ENCODE results near the gene JADE2. TPM values are rescaled to one million over a fixed set of nuclear protein-coding genes. Genes with fewer than 3 reads are reported as not detected.
A peak's percentile ranks its signal among the peaks of the same experiment; 100 is the strongest.
"Not testable (repeated sequence)": the region's sequence is repeated elsewhere in the genome, so short reads cannot be mapped to it uniquely, and the experiment has no call there.

Gene JADE2
- polyA plus RNA-seq, 3 donors = 2.1 to 10.2 (median 3.1) TPM

- TF ChIP-seq, protein P1, sequence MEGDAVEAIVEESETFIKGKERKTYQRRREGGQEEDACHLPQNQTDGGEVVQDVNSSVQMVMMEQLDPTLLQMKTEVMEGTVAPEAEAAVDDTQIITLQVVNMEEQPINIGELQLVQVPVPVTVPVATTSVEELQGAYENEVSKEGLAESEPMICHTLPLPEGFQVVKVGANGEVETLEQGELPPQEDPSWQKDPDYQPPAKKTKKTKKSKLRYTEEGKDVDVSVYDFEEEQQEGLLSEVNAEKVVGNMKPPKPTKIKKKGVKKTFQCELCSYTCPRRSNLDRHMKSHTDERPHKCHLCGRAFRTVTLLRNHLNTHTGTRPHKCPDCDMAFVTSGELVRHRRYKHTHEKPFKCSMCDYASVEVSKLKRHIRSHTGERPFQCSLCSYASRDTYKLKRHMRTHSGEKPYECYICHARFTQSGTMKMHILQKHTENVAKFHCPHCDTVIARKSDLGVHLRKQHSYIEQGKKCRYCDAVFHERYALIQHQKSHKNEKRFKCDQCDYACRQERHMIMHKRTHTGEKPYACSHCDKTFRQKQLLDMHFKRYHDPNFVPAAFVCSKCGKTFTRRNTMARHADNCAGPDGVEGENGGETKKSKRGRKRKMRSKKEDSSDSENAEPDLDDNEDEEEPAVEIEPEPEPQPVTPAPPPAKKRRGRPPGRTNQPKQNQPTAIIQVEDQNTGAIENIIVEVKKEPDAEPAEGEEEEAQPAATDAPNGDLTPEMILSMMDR (IDR thresholded peaks at IDR 0.05) = no peak
- Histone ChIP-seq H3K4me1 (ENCODE audit: control insufficient read depth in 1 of 2, insufficient read depth in 2 of 2, low read length in 2 of 2) (peaks cover 4 to 9% of the 10 kb centered on the region in 2 donors), H3K27me3 (ENCODE audit: control insufficient read depth in 2 of 2, insufficient read depth in 2 of 2, low read length in 2 of 2) (no peaks in the 10 kb centered on the region), H4K20me1 (ENCODE audit: insufficient read depth, low read length) (no peaks in the 10 kb centered on the region), H3K36me3 (replicated peaks in 1 of 2; ENCODE audit: control insufficient read depth in 1 of 2, insufficient read depth in 2 of 2, low read length in 2 of 2) (no peaks in the 10 kb centered on the region), H3K4me2 (replicated peaks; ENCODE audit: extremely low read depth, low read length, poor library complexity, severe bottlenecking) (no peak overlapping the region), H3K9me3 (replicated peaks in 1 of 2; ENCODE audit: control insufficient read depth in 1 of 2, insufficient read depth in 1 of 2, low read length in 2 of 2) (no peaks in the 10 kb centered on the region), H3K4me3 (replicated peaks in 1 of 3; ENCODE audit: low read depth in 2 of 3, low read length in 3 of 3) (no peak overlapping the region), H3K27ac (ENCODE audit: low read depth in 1 of 2, low read length in 2 of 2) (no peak overlapping the region), H2AFZ (ENCODE audit: insufficient read depth, low read depth, low read length, poor library complexity, severe bottlenecking) (peak overlapping the region; percentile 15), H3K9ac (ENCODE audit: insufficient read depth, low read length, poor library complexity, severe bottlenecking) (no peak overlapping the region), H3K79me2 (ENCODE audit: insufficient read depth, low read length) (no peaks in the 10 kb centered on the region)
- H3K27me3 Mint-ChIP-seq (ENCODE audit: low read depth in 3 of 3) = peaks cover 0 to 2% (median 0%) of the 10 kb centered on the region in 3 donors
- WGBS (ENCODE audit: insufficient coverage) = 100% methylated on average over 1 of the region's 4 CpGs
- H3K27ac Mint-ChIP-seq = peak overlapping the region in 1 of 7 donors; percentile 13
- DNase-seq = no peak
- H3K4me1 Mint-ChIP-seq = peaks cover 11% of the 10 kb centered on the region
- intact Hi-C loops (cut with micrococcal nuclease) = no loop called here
- H3K4me3 Mint-ChIP-seq = no peak overlapping the region
- H3K36me3 Mint-ChIP-seq = no peaks in the 10 kb centered on the region
- H3K9me3 Mint-ChIP-seq = peaks cover 0 to 3% (median 0%) of the 10 kb centered on the region in 7 donors
Observed at GRCh38 chr5:134493461-134494055, 31.9 kb upstream of the JADE2 start.

DNA sequence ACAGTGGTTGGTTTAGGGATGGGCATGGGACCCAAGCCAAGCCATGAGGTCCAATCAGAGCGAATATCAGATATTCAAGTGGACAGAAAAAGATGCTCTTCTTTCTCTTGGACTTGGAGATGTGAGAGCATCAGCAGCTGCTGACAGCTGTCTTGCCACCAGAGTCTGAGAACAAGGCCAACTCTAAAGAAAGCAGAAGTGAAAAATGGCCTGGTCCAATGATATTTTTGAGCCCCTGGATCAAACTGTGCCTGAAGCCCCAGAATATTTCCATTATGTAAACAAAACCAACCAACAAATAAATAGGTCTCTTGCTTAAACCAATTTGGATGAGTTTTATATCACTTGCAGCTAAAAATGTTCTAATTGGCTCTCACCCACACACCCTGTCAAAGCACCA, 30.7 kb upstream of the JADE2 start:
- H3K36me3 ChIP-seq (replicated peaks in 1 of 2; ENCODE audit: control insufficient read depth in 1 of 2, insufficient read depth in 2 of 2, low read length in 2 of 2) = no peaks in the 10 kb centered on the region
- no peak for DNase-seq
- peaks cover 4 to 9% of the 10 kb centered on the region in 2 donors for H3K4me1 ChIP-seq (ENCODE audit: control insufficient read depth in 1 of 2, insufficient read depth in 2 of 2, low read length in 2 of 2)
- intact Hi-C loops (cut with micrococcal nuclease) = no loop called here
- no peak overlapping the region for H3K4me3 ChIP-seq (replicated peaks in 1 of 3; ENCODE audit: low read depth in 2 of 3, low read length in 3 of 3)
- H3K4me3 Mint-ChIP-seq = no peak overlapping the region
- 100% methylated on average over 1 of the region's 1 CpG for WGBS (ENCODE audit: insufficient coverage)
- H3K79me2 ChIP-seq (ENCODE audit: insufficient read depth, low read length) = no peaks in the 10 kb centered on the region
- no peak overlapping the region for H3K27ac ChIP-seq (ENCODE audit: low read depth in 1 of 2, low read length in 2 of 2)
- TF ChIP-seq, protein P1 (IDR thresholded peaks at IDR 0.05) = no peak
- H3K9ac ChIP-seq (ENCODE audit: insufficient read depth, low read length, poor library complexity, severe bottlenecking) = no peak overlapping the region
- H3K36me3 Mint-ChIP-seq = no peaks in the 10 kb centered on the region
- peaks cover 11% of the 10 kb centered on the region for H3K4me1 Mint-ChIP-seq
- peaks cover 0 to 3% (median 0%) of the 10 kb centered on the region in 7 donors for H3K9me3 Mint-ChIP-seq
- no peak overlapping the region for H2AFZ ChIP-seq (ENCODE audit: insufficient read depth, low read depth, low read length, poor library complexity, severe bottlenecking)
- H3K27me3 ChIP-seq (ENCODE audit: control insufficient read depth in 2 of 2, insufficient read depth in 2 of 2, low read length in 2 of 2) = no peaks in the 10 kb centered on the region
- H4K20me1 ChIP-seq (ENCODE audit: insufficient read depth, low read length) = no peaks in the 10 kb centered on the region
- H3K27me3 Mint-ChIP-seq (ENCODE audit: low read depth in 3 of 3) = peaks cover 0 to 2% (median 0%) of the 10 kb centered on the region in 3 donors
- no peak overlapping the region for H3K4me2 ChIP-seq (replicated peaks; ENCODE audit: extremely low read depth, low read length, poor library complexity, severe bottlenecking)
- no peak overlapping the region for H3K27ac Mint-ChIP-seq
- no peaks in the 10 kb centered on the region for H3K9me3 ChIP-seq (replicated peaks in 1 of 2; ENCODE audit: control insufficient read depth in 1 of 2, insufficient read depth in 1 of 2, low read length in 2 of 2)

- H3K4me2 ChIP-seq (replicated peaks; ENCODE audit: extremely low read depth, low read length, poor library complexity, severe bottlenecking); H3K36me3 Mint-ChIP-seq; H3K27ac ChIP-seq (ENCODE audit: low read depth in 1 of 2, low read length in 2 of 2); H4K20me1 ChIP-seq (ENCODE audit: insufficient read depth, low read length); H3K27me3 ChIP-seq (ENCODE audit: control insufficient read depth in 2 of 2, insufficient read depth in 2 of 2, low read length in 2 of 2); H3K4me3 Mint-ChIP-seq; H3K4me3 ChIP-seq (replicated peaks in 1 of 3; ENCODE audit: low read depth in 2 of 3, low read length in 3 of 3); H3K79me2 ChIP-seq (ENCODE audit: insufficient read depth, low read length); H2AFZ ChIP-seq (ENCODE audit: insufficient read depth, low read depth, low read length, poor library complexity, severe bottlenecking); H3K9ac ChIP-seq (ENCODE audit: insufficient read depth, low read length, poor library complexity, severe bottlenecking); DNase-seq; H3K9me3 ChIP-seq (replicated peaks in 1 of 2; ENCODE audit: control insufficient read depth in 1 of 2, insufficient read depth in 1 of 2, low read length in 2 of 2); H3K27ac Mint-ChIP-seq; H3K27me3 Mint-ChIP-seq (ENCODE audit: low read depth in 3 of 3); H3K36me3 ChIP-seq (replicated peaks in 1 of 2; ENCODE audit: control insufficient read depth in 1 of 2, insufficient read depth in 2 of 2, low read length in 2 of 2); intact Hi-C loops (cut with micrococcal nuclease); H3K9me3 Mint-ChIP-seq: not testable (repeated sequence)
- H3K4me1 Mint-ChIP-seq = peaks cover 22% of the 10 kb centered on the region
- 100% methylated on average over 2 of the region's 6 CpGs for WGBS (ENCODE audit: insufficient coverage)
- H3K4me1 ChIP-seq (ENCODE audit: control insufficient read depth in 1 of 2, insufficient read depth in 2 of 2, low read length in 2 of 2) = peaks cover 16 to 22% of the 10 kb centered on the region in 2 donors
Observed at GRCh38 chr5:134499905-134500304, 25.6 kb upstream of the JADE2 start.
